ENCODE results near the gene PPIL1. TPM values are rescaled to one million over a fixed set of nuclear protein-coding genes. Genes with fewer than 3 reads are reported as not detected.

Gene PPIL1
- total and polyA plus RNA-seq, 2 of the 8 experiments (the other 6 are each of a cell fraction or from before 2014, with no cell fraction given), result 83.7 to 86.5 TPM

- no peak for TF ChIP-seq CHD7 (IDR thresholded peaks at IDR 0.05; ENCODE audit: insufficient replicate concordance, low read length)
- no peak for TF ChIP-seq EGR1 (IDR thresholded peaks at IDR 0.05; ENCODE audit: borderline replicate concordance, low read depth, low read length)
- TF ChIP-seq PHF8 (conservative IDR thresholded peaks at IDR 0.05; ENCODE audit: low read depth, low read length), result no peak
These were observed 58.5 kb downstream of the PPIL1 start (continued) for GRCh38 chr6:36815962-36816735.
